OCI-LY3 (cell line): ENCODE results near the gene STMN1.

Experiments used
- H2AFZ ChIP-seq: fragments of 200-600, 300-600 bp; shearing (Covaris generic); 2 replicates; pipeline ENCODE4 v1.6.0; 2014; ENCODE audit warnings: antibody characterized with exemption, low read depth, low read length
- H3K27ac ChIP-seq: fragments of 200-600, 300-600 bp; sonication (generic); 2 replicates; pipeline ENCODE4 v1.5.1; 2014; ENCODE audit warnings: mild to moderate bottlenecking, low read length, moderate library complexity, mixed read lengths
- H3K27me3 ChIP-seq: fragments of 200-600, 300-600 bp; sonication (generic); 2 replicates; pipeline ENCODE4 v1.6.1; 2014; ENCODE audit warnings: low read depth, low read length, mixed read lengths
- H3K36me3 ChIP-seq: fragments of 200-600, 300-600 bp; sonication (generic); replicated peaks from 2 replicates; pipeline ENCODE3; 2014; ENCODE audit warnings: low read depth, low read length, mixed read lengths
- H3K4me1 ChIP-seq: fragments of 300-600, 200-600 bp; sonication (generic); 2 replicates; pipeline ENCODE4 v1.6.1; 2014; ENCODE audit warnings: low read length, mixed read lengths
- H3K4me2 ChIP-seq: fragments of 200-600, 300-600 bp; sonication (generic); 2 replicates; pipeline ENCODE4 v1.6.1; 2014; ENCODE audit warnings: low read length, mixed read lengths
- H3K4me3 ChIP-seq: fragments of 300-600, 200-600 bp; sonication (generic); 2 replicates; pipeline ENCODE4 v1.5.1; 2014; ENCODE audit warnings: antibody characterized with exemption, mild to moderate bottlenecking, low read length, moderate library complexity
- H3K79me2 ChIP-seq: fragments of 300-600, 200-600 bp; shearing (Covaris generic); 2 replicates; pipeline ENCODE4 v1.6.1; 2014; ENCODE audit warnings: mild to moderate bottlenecking, low read length, mixed read lengths
- H3K9ac ChIP-seq: fragments of 300-600, 200-600 bp; shearing (Covaris generic); 2 replicates; pipeline ENCODE4 v1.6.0; 2014; ENCODE audit warnings: mild to moderate bottlenecking, low read length, moderate library complexity
- H3K9me3 ChIP-seq: fragments of 200-600, 300-600 bp; shearing (Covaris generic); 2 replicates; pipeline ENCODE4 v1.6.1; 2014; ENCODE audit warnings: low read length, mixed read lengths; ENCODE audit not compliant: insufficient read depth
- H4K20me1 ChIP-seq: fragments of 200-600, 300-600 bp; sonication (generic); 2 replicates; pipeline ENCODE4 v1.6.1; 2016; ENCODE audit warnings: low read length, mixed read lengths; ENCODE audit not compliant: insufficient read depth
- EZH2phosphoT487 ChIP-seq: fragments of 200-600 bp; shearing (Covaris generic); IDR thresholded peaks from 2 replicates; pipeline ENCODE4 v1.6.1; 2018; ENCODE audit warnings: antibody characterized with exemption, mixed run types, low read depth
- TF ChIP-seq, protein P1 (sequence below): fragments of 200-600, 300-600 bp; sonication (generic); IDR thresholded peaks from 2 replicates; pipeline ENCODE4 v1.5.1; 2014; ENCODE audit warnings: antibody characterized with exemption, low read length, low read depth

STMN1 gene

DNA sequence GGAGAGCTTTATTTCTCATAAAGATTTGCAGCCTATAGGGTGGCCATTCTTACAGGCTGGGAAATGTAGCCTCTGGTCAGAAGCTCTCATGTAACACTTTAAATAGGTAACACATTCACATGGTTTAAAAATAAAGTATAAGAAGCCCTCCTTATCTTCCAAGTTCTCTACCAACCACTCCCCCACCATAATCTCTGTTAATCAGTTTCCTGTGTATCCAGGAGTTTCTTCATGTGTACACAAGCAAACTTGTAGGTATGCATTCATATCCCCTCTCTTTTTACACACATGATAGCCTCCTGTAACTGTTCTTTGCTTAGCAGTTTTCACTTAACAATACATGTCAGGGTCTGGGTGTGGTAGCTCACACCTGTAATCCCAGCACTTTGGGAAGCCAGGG, 4.9 kb upstream of the STMN1 start:
- no peaks in the 10 kb centered on the region for H4K20me1 ChIP-seq
- H3K27ac ChIP-seq: no peak overlapping the region
- H3K4me3 ChIP-seq: no peak overlapping the region
- no peaks in the 10 kb centered on the region for H3K27me3 ChIP-seq
- H3K4me1 ChIP-seq: peaks cover 15% of the 10 kb centered on the region
- no peaks in the 10 kb centered on the region for H3K36me3 ChIP-seq
- no peak overlapping the region for H3K9ac ChIP-seq
- peaks cover under 1% of the 10 kb centered on the region; the same call in 1 of the 2 replicates for H3K79me2 ChIP-seq
- H3K9me3 ChIP-seq: no peaks in the 10 kb centered on the region
- no peak overlapping the region for H2AFZ ChIP-seq
- H3K4me2 ChIP-seq: no peak overlapping the region
- no peak for TF ChIP-seq EZH2phosphoT487
- TF ChIP-seq, protein P1, sequence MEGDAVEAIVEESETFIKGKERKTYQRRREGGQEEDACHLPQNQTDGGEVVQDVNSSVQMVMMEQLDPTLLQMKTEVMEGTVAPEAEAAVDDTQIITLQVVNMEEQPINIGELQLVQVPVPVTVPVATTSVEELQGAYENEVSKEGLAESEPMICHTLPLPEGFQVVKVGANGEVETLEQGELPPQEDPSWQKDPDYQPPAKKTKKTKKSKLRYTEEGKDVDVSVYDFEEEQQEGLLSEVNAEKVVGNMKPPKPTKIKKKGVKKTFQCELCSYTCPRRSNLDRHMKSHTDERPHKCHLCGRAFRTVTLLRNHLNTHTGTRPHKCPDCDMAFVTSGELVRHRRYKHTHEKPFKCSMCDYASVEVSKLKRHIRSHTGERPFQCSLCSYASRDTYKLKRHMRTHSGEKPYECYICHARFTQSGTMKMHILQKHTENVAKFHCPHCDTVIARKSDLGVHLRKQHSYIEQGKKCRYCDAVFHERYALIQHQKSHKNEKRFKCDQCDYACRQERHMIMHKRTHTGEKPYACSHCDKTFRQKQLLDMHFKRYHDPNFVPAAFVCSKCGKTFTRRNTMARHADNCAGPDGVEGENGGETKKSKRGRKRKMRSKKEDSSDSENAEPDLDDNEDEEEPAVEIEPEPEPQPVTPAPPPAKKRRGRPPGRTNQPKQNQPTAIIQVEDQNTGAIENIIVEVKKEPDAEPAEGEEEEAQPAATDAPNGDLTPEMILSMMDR: no peak

DNA sequence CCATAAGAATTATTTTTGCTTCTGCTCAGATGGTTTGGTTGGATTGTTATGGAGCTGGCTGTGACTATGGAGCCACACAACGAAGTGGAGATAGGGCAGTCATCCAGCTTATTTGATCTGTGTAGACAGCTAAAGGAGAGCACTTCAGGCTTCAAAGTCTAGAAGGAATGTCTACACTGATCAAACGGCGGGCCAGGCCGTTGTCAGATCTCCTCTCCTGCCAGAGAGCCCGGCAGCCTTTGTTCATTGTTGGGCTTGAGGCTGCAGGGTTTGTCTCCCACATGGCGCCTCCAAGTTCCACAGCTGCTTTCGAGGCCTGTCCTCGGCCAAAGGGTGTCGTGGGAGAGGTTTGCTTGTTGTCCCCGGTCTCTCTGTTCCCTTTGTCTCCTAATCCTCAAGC, 2.8 kb upstream of the STMN1 start:
- no peak overlapping the region for H3K4me2 ChIP-seq
- H3K9me3 ChIP-seq: no peaks in the 10 kb centered on the region
- H3K27ac ChIP-seq: no peak overlapping the region
- no peak overlapping the region for H3K9ac ChIP-seq
- no peak overlapping the region for H3K4me3 ChIP-seq
- H3K36me3 ChIP-seq: peaks cover 5% of the 10 kb centered on the region
- peaks cover 13% of the 10 kb centered on the region for H3K4me1 ChIP-seq
- H3K27me3 ChIP-seq: no peaks in the 10 kb centered on the region
- TF ChIP-seq EZH2phosphoT487: no peak
- TF ChIP-seq, protein P1: no peak
- peaks cover 21% of the 10 kb centered on the region for H3K79me2 ChIP-seq
- no peak overlapping the region for H2AFZ ChIP-seq
- peaks cover 12% of the 10 kb centered on the region for H4K20me1 ChIP-seq

DNA sequence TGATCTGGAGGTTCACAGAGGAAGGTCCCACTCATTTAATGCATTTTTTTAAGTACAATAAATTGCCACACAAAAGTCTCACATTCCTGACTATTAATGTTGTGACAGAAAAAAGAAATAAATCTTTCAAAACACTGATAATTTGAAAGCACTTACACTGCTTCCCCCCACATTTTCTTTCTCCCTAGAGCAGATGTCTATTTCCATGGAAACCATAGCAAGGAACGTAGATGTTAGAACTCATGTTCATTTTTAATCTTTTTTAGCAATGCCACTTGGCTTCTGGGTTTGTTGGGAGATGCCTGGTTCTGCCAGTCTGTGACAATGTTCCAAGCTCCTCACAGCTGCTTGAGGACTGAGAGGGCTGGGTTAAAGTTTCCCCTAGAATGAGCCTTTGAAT, 1.9 kb upstream of the STMN1 start:
- no peak for TF ChIP-seq EZH2phosphoT487
- TF ChIP-seq, protein P1: no peak
- H3K27me3 ChIP-seq: no peaks in the 10 kb centered on the region
- peaks cover 29% of the 10 kb centered on the region for H3K79me2 ChIP-seq
- peaks cover 14% of the 10 kb centered on the region for H3K36me3 ChIP-seq
- peaks cover 21% of the 10 kb centered on the region for H4K20me1 ChIP-seq
- H3K4me2 ChIP-seq: no peak overlapping the region
- no peak overlapping the region for H3K4me3 ChIP-seq
- H3K9ac ChIP-seq: no peak overlapping the region
- H3K4me1 ChIP-seq: peaks cover 14% of the 10 kb centered on the region
- H3K9me3 ChIP-seq: no peaks in the 10 kb centered on the region
- no peak overlapping the region for H3K27ac ChIP-seq
- H2AFZ ChIP-seq: no peak overlapping the region

DNA sequence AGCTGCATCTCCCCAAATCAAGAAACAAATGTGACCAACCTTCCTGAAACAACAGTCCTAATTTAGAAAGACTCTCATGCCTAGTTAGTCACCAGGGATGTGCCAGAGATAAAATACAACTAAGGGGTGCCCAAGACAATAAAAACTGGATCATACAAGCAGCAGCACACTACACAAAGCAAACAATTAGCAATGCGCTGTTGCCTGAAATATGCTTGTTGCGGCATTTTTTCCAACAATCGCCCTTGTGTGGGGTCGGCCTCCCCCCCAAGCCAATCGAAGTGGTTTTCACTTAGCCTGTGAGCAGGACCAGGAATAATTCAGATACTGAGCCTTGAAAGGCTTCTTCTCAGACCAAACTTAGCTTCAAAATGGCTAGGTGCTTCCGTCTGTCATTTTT, 1.4 kb upstream of the STMN1 start:
- no peak overlapping the region for H3K27ac ChIP-seq
- H3K4me3 ChIP-seq: no peak overlapping the region
- no peaks in the 10 kb centered on the region for H3K9me3 ChIP-seq
- H3K27me3 ChIP-seq: no peaks in the 10 kb centered on the region
- no peak overlapping the region for H3K9ac ChIP-seq
- peaks cover 34% of the 10 kb centered on the region for H3K79me2 ChIP-seq
- H3K36me3 ChIP-seq: peaks cover 19% of the 10 kb centered on the region
- H4K20me1 ChIP-seq: peaks cover 21% of the 10 kb centered on the region
- no peak overlapping the region for H2AFZ ChIP-seq
- H3K4me2 ChIP-seq: no peak overlapping the region
- TF ChIP-seq, protein P1: no peak
- TF ChIP-seq EZH2phosphoT487: no peak
- peaks cover 14% of the 10 kb centered on the region for H3K4me1 ChIP-seq
